ENCODE results near the gene GPR12. TPM values are rescaled to one million over a fixed set of nuclear protein-coding genes. Genes with fewer than 3 reads are reported as not detected.

The GPR12 gene
- total and polyA plus RNA-seq, 2 donors (not counting 1 experiment from before 2014, with no cell fraction given) = not detected

DNA sequence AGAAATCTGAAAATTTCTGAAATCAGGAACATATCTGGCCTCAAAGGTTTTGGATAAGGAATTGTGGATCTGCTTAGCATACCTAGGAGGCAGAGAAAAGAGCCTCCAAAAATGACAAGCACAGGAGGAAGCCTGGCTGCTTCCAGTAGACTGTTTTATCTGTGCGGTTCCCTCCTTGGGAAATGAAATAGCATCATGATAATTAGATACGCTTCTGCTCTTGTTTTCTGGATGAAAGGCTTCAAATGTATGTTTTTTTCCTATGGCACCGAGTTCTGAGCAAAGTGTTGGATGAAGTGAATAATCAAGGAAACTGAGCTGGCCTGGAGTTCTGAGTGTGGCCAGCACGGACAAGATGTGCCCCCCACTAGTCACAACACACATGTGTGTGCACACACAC lies 19.8 kb upstream of the GPR12 start:
- H3K4me1 Mint-ChIP-seq = peaks cover 11% of the 10 kb centered on the region

DNA sequence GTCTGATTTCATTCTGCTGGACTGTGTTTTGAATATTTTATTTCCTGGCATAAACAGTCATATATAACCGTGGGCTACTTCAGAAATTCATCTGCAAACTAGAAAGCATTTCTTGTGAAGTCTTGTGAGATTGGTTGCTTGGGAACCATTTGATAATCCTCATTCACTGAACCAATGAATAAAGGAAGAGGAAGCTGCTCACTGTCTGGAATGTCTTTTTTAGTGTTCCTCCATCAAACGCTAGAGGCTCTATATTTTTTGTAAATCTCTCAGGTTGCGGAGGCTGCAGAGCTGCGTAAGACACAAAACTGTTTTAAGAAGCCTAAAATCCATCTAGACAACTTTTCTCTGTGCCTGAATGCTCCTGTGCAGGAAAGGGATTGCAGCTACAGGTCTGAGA lies 18.7 kb upstream of the GPR12 start:
- H4K20me1 ChIP-seq (ENCODE audit: control insufficient read depth, insufficient read depth, low read length, poor library complexity, severe bottlenecking) = no peaks in the 10 kb centered on the region
- no peak overlapping the region for H2AFZ ChIP-seq (ENCODE audit: insufficient read depth, low read depth, low read length, poor library complexity, severe bottlenecking)
- H3K4me3 Mint-ChIP-seq = no peak overlapping the region
- DNase-seq (no peak), ATAC-seq (ENCODE audit: low read depth) (no peak)
- H3K4me3 ChIP-seq (ENCODE audit: control extremely low read depth in 1 of 5, extremely low read depth in 1 of 5, insufficient read depth in 1 of 5, low read depth in 2 of 5, low read length in 4 of 5) = no peak overlapping the region
- H3K79me2 ChIP-seq (ENCODE audit: control insufficient read depth, insufficient read depth, low read length) = no peaks in the 10 kb centered on the region
- no peaks in the 10 kb centered on the region for H3K9me3 Mint-ChIP-seq (ENCODE audit: insufficient read depth)
- no peak overlapping the region for H3K27ac Mint-ChIP-seq
- TF ChIP-seq, protein P1, sequence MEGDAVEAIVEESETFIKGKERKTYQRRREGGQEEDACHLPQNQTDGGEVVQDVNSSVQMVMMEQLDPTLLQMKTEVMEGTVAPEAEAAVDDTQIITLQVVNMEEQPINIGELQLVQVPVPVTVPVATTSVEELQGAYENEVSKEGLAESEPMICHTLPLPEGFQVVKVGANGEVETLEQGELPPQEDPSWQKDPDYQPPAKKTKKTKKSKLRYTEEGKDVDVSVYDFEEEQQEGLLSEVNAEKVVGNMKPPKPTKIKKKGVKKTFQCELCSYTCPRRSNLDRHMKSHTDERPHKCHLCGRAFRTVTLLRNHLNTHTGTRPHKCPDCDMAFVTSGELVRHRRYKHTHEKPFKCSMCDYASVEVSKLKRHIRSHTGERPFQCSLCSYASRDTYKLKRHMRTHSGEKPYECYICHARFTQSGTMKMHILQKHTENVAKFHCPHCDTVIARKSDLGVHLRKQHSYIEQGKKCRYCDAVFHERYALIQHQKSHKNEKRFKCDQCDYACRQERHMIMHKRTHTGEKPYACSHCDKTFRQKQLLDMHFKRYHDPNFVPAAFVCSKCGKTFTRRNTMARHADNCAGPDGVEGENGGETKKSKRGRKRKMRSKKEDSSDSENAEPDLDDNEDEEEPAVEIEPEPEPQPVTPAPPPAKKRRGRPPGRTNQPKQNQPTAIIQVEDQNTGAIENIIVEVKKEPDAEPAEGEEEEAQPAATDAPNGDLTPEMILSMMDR (IDR thresholded peaks at IDR 0.05) = no peak
- TF ChIP-seq EZH2 (IDR thresholded peaks at IDR 0.05; ENCODE audit: borderline replicate concordance, insufficient read depth, low read depth, low read length, poor library complexity, severe bottlenecking) = no peak
- H3K27ac ChIP-seq (ENCODE audit: low read length in 2 of 2) = no peak overlapping the region
- H3K9ac ChIP-seq (ENCODE audit: low read length) = no peak overlapping the region
- POLR2A ChIA-PET = no interaction called here
- H3K27me3 Mint-ChIP-seq = peaks cover 30% of the 10 kb centered on the region
- CTCF ChIA-PET = no interaction called here
- intact Hi-C loops (cut with micrococcal nuclease) = no loop called here
- peaks cover under 1% of the 10 kb centered on the region in 2 donors for H3K4me1 ChIP-seq (ENCODE audit: control insufficient read depth in 2 of 2, insufficient read depth in 2 of 2, low read length in 2 of 2)
- peaks cover 0 to 6% (median 3%) of the 10 kb centered on the region in 4 experiments for H3K27me3 ChIP-seq (replicated peaks in 1 of 4; ENCODE audit: control extremely low read depth in 1 of 4, control insufficient read depth in 3 of 4, insufficient read depth in 4 of 4, low read length in 3 of 4)
- no CpG with 5 or more reads among the region's 4 CpGs for WGBS (ENCODE audit: insufficient coverage)
- H3K9me3 ChIP-seq (ENCODE audit: control extremely low read depth in 1 of 3, control insufficient read depth in 2 of 3, insufficient read depth in 1 of 3, low read length in 2 of 3) = peaks cover 0 to 10% (median 0%) of the 10 kb centered on the region in 3 donors
- H3K4me2 ChIP-seq (replicated peaks; ENCODE audit: low read depth, low read length, poor library complexity, severe bottlenecking) = no peak overlapping the region
- H3K36me3 ChIP-seq (replicated peaks in 1 of 2; ENCODE audit: control extremely low read depth in 1 of 2, control insufficient read depth in 1 of 2, extremely low read depth in 1 of 2, insufficient read depth in 2 of 2, low read length in 1 of 2) = no peaks in the 10 kb centered on the region
- H3K4me1 Mint-ChIP-seq = peaks cover under 1% of the 10 kb centered on the region

More for the DNA sequence above, 19.8 kb upstream of the GPR12 start:
- Histone ChIP-seq H2AFZ (ENCODE audit: insufficient read depth, low read depth, low read length, poor library complexity, severe bottlenecking) (no peak overlapping the region), H3K36me3 (replicated peaks in 1 of 2; ENCODE audit: control extremely low read depth in 1 of 2, control insufficient read depth in 1 of 2, extremely low read depth in 1 of 2, insufficient read depth in 2 of 2, low read length in 1 of 2) (no peaks in the 10 kb centered on the region), H3K4me1 (ENCODE audit: control insufficient read depth in 2 of 2, insufficient read depth in 2 of 2, low read length in 2 of 2) (peaks cover 9 to 11% of the 10 kb centered on the region in 2 donors), H3K4me2 (replicated peaks; ENCODE audit: low read depth, low read length, poor library complexity, severe bottlenecking) (no peak overlapping the region), H4K20me1 (ENCODE audit: control insufficient read depth, insufficient read depth, low read length, poor library complexity, severe bottlenecking) (no peaks in the 10 kb centered on the region), H3K27me3 (replicated peaks in 1 of 4; ENCODE audit: control extremely low read depth in 1 of 4, control insufficient read depth in 3 of 4, insufficient read depth in 4 of 4, low read length in 3 of 4) (peaks cover 0 to 6% (median 3%) of the 10 kb centered on the region in 4 experiments), H3K4me3 (ENCODE audit: control extremely low read depth in 1 of 5, extremely low read depth in 1 of 5, insufficient read depth in 1 of 5, low read depth in 2 of 5, low read length in 4 of 5) (no peak overlapping the region), H3K79me2 (ENCODE audit: control insufficient read depth, insufficient read depth, low read length) (no peaks in the 10 kb centered on the region), H3K9me3 (ENCODE audit: control extremely low read depth in 1 of 3, control insufficient read depth in 2 of 3, insufficient read depth in 1 of 3, low read length in 2 of 3) (peaks cover 0 to 10% (median 0%) of the 10 kb centered on the region in 3 donors), H3K27ac (ENCODE audit: low read length in 2 of 2) (no peak overlapping the region), H3K9ac (ENCODE audit: low read length) (no peak overlapping the region)
- no peak for DNase-seq
- intact Hi-C loops (cut with micrococcal nuclease) = loop anchor here (10.0 kb wide), 3 partner anchors 296 to 1856 kb away; partner anchors contain the start of gene RNF6
- no peaks in the 10 kb centered on the region for H3K9me3 Mint-ChIP-seq (ENCODE audit: insufficient read depth)
- POLR2A ChIA-PET = no interaction called here
- 100% methylated on average over 1 of the region's 4 CpGs for WGBS (ENCODE audit: insufficient coverage)
- no peak overlapping the region for H3K27ac Mint-ChIP-seq
- CTCF ChIA-PET = no interaction called here
- TF ChIP-seq, protein P1 (IDR thresholded peaks at IDR 0.05) = no peak
- TF ChIP-seq EZH2 (IDR thresholded peaks at IDR 0.05; ENCODE audit: borderline replicate concordance, insufficient read depth, low read depth, low read length, poor library complexity, severe bottlenecking) = no peak
- H3K27me3 Mint-ChIP-seq = peaks cover 30% of the 10 kb centered on the region
- ATAC-seq (ENCODE audit: low read depth) = no peak
- H3K4me3 Mint-ChIP-seq = no peak overlapping the region
